Measurements from ENCODE around the gene LAMA5. TPM values are rescaled to one million over a fixed set of nuclear protein-coding genes. Genes with fewer than 3 reads are reported as not detected.

LAMA5 gene
- polyA plus RNA-seq, 3 donors = 158 to 190 (median 164) TPM

DNA sequence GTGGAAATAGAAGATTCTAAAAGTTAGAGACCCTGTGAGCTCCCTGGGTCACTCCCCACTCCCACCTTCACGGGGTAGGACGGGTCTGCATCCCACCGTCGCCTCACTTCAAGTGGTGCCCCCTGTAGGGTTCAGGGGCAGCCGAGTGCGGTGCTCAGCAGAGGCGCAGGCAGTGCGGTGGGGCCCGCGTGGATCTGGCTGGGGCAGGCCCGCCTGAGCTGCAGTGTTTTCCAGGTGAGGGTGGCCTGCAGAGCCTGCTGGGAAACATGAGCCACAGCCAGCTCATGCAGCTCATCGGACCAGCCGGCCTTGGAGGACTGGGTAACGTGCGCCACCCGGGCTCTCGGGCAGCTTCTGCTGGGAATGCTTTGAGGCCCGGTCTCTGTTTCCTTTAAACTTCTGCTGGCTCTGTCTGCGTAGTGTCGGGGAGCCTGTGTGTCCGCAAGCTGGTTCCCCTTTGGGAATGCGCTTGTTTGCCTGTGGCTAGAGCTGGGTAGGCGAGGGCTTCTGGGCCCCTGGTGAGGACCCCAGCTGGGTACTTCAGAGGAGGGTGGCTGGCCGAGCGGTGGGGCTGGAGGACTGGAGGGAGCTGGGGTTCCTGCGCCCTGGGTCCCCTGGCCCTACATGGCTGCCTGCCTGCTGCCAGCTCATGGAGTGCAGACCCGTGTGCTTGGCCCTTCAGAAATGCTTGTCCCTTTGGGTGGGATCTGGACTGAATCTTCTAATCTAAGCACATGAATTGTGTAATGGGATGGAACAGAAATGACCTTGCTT is 60.5 kb downstream of the LAMA5 start:
- no peak for DNase-seq

DNA sequence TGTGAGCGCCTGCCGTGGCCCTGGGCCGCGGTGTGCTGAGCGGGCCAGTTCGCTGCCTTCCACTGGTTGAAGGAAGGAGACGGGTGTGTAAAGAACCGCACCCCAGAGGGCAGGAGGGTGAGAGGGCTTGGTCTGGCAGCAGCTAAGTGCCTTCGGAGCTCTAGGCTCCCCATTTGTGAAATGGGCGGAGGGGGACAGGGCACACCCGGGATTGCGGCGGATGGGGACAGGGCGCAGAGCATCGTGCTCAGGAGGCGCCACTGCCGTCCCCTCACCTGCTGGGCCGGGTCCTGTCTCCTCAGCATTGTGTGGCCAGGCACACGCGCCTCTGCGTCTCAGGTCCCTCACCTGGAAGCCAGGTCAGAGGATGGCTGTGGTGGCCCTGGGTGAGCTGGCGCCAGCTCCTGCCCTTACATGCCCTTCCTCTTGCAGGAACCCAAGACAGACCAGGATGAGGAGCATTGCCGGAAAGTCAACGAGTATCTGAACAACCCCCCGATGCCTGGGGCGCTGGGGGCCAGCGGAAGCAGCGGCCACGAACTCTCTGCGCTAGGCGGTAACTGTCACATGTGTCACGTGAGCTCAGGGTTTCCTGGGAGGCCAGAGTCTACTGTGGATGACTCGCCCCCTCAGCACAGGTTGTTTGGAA is 61.2 kb downstream of the LAMA5 start:
- no peak for DNase-seq

DNA sequence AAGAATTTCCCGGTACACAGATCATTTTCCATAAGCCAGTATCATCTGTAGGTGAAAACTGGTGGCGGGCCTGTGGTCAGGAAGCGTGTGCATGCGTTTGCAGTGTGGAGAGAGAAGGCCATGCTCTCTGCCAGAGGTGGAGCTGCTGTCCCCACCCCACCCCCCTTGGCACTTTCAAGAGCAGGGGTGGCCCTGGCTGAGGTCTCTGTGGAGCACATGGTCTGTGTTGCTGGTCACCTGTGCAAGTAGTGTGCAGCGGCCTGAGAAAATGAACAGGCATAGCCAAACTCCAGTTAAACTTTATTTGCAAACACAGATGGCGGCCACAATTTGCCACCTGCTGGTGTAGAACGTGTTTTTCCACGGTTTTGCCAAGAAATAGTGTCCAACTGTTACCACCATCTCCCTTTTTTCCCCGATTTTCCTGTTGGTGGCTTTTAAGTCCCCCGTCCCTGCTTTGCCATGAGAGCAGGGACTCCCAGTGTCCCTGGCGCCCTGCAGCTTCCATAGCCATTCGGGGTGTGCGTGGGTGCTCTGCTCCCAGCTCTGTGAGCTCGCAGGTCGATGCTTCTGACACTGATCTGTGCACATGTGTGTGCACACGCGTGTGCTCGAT is 61.9 kb downstream of the LAMA5 start:
- DNase-seq = no peak

DNA sequence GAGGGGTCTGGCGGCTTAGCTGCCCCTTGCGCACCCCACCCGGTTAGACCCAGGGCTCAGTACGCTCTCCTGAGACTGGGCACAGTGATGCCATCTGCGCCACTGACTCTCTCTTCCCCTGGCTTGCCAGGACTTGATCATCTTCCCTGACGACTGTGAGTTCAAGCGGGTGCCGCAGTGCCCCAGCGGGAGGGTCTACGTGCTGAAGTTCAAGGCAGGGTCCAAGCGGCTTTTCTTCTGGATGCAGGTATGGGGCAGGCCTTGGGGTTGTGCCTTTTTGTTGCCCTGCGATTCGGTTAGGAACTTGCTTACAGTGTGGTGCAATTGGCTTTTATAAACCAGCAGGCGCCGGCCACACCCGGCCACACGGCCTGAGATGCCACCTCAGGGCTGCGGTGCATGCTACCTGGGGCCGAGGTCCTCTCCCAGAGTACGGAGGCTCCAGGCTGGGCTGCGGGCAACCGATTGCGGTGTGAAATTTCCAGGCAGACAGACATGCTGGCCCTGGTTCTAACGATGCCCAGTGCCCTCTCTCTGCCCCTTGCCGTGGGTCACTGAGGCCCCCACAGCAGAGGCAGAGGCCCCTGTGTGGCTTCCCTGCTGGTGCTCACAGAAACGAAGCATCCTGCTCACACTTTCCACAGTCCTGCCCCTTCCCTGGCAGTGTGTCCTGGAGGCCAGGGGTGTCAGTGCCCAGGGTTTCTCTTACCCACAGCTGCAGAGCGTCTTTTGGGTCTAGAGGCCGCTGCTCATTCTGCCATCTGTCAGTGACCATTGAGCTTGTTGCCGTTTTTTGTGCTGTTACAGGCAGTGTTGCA is 62.6 kb downstream of the LAMA5 start:
- no peak for DNase-seq

DNA sequence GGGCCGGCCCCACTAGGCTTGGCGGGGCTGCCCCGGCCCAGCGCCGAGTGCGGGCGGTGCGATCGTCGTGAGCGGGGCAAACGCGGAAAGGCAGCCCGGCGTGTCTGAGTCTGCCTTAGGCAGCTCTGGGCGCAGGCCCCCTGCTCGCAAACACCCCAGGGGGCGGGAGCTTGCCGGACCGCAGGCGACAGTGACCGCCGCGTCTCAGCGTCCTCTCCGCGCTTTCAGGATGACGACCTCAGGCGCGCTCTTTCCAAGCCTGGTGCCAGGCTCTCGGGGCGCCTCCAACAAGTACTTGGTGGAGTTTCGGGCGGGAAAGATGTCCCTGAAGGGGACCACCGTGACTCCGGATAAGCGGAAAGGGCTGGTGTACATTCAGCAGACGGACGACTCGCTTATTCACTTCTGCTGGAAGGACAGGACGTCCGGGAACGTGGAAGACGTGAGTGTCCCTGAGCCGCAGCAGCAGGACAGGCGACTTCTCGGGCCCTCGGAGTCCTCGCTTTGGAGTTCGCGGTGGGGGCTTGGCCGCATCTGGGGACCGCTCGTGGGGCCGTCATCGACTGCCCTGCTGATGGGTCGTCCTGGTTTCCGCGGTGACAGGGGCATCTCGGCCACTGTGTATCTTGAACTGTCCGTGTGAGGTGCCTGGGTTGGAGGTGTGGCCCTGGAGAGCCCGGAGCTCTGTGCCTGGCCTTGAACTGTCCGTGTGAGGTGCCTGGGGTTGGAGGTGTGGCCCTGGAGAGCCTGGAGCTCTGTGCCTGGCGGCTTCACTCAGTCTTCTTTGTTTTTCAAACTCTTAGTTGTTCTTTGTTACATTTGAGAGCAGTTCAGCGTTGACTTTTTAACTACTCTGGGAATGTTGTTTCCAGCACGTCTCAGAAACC is 63.5 kb downstream of the LAMA5 start:
- peak; percentile 4 for DNase-seq

DNA sequence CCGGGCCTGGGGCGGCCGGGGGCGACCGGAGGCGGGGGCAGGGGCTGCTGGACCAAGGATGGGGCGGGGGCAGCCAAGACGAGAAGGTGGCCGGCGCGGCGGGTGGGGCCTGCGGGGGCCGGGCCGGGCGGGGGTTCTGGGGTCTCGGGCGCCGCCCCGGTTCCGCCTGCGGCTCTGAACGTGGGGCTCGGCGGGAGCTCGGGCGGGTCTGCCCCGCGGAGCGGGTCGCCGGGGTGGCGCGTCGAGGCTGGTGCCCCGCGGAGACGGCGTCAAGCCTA is 64.1 kb downstream of the LAMA5 start:
- no peak for DNase-seq

DNA sequence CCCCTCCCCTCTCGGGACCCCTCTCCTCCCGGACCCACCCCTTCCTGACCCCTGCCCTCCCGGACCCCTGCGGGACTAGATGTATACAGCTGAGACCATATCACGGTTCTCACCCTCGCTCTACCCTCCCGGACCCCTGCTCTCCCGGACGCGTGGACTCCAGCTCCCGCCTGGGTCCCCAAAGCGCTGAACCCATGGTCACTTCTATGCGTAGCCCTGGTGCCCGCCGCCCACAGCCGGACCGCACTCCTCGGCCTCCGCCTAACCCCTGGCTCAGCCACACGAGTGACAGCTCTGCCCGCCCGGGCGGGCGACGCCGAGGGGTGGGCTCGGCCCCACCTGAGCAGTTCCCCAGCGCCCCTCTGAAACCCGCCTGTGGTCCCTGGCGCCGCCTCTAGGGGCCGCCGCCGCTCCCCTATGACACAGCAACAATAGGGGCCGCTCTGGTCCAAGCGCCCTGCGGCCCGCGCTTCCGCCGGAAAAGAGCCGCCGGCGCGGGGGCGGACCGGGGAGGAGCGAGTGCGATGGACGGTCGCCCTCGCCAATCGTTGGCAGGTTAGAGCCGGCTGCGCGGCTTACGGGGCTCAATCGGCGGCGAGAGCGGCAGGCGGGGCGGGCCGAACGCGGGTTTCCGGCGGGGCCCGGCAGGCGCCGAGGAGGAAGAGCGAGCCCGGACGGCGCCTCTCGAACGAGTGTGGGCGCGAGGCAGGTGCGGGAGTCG is 64.6 kb downstream of the LAMA5 start, which contains the start of gene ADRM1:
Gene ADRM1, plus strand, starts transcription at position 657 of the 721 bp plus-strand sequence. CDS start 572 bp downstream, outside the sequence.
- DNase-seq = peak; percentile 98

DNA sequence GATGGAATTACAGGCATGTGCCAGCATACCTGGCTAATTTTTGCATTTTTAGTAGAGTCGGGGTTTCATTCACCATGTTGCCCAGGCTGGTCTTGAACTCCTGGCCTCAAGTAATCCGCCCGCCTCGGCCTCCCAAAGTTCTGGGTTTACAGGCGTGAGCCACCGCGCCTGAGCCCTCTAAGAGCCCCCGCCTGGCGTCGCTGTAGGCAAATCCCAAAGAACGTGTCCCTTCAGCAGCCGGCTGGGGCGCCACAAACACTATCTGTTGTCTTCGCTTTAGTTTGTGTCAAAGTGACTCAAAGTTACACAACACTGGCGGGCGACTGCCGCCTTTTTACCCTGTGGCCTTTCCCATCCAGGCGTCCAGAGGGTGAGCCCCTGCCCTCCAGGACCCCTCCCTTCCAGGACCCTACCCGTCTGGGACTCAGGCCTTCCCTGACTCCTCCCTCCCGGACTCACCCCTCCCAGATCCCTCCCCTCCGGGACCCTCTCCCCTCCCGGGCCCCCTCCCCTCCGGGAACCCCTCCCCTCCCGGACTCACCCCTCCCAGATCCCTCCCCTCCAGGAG is 65.3 kb downstream of the LAMA5 start:
- peak; percentile 91 for DNase-seq

DNA sequence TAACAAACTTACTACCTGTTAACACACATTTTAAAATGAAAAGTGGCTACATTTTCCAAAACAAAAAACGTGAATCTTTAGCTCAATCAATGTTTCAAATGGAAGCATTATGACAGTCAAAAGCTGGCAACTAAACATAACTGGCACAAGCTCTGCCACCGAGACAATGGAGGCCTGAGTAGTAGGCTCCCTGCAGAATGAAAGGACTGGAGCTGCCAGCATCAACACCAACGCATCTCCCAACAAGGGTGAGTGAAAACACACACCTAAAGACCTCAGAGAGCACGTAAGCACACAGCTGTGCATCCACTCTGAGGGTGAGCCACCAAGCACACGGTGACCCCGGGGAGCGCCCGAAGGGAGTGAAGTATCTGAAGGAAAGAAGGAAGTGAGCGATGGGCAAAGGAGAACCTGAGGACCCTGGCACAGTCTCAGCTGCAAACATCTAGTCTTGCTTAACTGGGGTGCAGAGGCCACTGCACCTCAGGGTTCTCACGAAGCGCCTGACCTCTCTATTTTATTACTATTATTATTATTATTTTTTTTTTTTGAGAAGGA is 65.9 kb downstream of the LAMA5 start:
- DNase-seq = no peak

DNA sequence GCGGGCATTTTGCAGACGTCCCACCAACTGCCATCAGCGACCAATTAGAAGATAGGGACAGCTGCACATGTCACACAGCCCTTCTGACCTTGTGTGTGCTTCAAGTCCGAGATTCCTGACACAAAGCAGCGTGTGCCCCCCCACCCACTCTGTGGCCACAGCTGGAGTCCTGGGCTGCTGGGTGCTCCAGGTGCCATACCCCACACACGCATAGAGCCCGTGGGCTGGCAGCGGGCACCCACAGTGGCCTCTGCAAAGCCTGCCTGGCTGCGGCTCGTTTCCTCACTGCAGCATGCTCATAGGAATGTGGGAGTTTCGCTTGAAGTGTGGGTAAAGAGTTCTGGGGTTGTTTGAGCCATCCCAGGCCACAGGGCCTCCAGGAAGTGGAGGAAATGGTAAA is 66.8 kb downstream of the LAMA5 start:
- DNase-seq = no peak

DNA sequence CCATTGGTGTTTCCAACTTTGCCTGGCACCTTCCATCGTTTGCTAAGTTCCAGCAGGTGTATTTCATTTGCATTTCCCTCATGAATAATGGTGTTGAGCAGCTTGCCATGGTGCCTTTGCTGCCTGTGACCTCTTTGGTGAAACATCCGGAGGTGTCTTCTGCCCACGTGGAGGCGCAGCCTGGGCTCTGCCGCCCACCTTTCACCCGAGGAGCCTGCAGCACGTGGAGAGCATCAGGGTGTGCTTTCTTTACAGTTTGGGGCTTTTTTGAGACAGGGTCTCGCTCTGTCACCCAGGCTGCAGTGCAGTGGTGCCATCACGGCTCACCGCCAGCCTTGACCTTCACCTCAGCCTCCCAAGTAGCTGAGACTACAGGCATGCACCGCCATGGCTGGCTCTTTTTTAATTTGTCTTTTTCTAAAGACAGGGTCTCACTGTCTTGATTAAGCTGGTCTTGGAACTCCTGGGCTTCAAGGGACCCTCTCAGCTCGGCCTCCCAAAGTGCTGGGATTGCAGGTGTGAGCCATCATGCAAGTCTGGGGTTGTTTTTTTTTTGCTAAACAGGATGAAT is 67.4 kb downstream of the LAMA5 start:
- DNase-seq = no peak

DNA sequence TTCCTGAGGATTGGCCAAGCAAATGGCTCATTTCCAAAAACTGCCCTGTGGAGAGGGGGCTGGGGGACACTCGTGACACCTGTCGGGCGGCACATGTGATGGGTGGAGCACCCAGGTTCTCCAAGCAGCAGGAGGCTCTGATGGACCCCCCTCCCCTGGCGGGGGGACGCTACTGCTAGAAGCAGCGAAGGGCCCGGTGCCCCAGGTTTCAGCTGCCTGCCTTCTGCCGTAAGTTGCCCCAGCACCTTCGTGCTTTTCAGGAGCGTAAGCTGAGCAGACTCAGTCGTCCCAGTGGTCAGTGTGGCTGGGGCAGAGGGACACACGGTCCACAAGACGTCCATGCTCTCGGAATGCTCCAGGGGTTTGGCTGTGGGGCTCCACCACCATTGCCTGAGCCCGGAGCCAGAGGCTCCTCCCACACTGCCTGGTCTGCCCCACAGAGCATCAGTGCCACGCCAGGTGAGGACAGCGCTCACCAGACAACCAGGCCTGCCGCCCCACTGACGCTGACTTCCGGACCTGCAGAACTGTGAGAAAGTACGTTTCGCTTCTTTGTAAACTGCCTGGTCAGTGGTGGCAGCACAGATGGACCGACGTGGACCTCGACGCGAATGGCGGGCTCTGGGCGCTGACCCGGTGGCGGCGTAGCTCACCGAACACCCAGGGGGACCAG is 68.4 kb downstream of the LAMA5 start:
- DNase-seq = no peak

DNA sequence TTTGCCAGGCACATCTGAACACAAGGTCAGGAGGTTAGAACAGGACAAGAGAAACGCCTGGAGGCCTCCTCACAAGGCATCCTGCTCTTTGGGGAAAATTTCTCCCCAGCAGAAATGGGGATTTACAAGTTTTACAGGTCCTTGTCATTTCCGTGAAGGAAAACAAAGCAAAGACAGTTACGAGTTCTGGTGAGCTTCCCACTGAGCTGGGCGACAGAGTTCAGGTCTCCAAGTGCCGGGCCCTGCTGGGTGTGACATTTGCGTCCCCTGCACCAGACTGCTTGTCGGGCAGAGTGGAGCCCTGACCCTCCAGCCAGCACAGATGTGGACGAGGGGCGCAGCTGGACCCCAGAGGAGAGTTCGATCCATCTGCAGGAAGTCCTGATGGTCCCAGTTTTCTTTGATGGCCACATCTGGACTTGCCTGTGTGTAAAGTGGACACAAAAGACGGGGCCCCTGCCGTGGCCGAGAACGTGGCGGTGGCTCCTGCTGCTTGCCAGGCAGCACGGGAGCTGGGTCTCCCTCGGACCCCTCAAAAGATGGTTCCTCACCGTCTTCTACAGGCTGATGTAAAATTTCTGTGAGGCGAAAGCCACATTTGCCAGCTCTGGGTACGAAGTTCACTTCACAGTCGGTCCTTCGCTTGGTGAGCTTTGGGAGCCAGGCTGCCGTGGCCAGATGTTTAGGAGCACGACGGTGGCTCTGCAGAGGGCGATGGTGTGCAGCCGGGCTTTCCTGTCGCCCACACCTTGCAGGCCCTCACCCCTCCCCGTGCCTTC is 69.5 kb downstream of the LAMA5 start:
- no peak for DNase-seq

DNA sequence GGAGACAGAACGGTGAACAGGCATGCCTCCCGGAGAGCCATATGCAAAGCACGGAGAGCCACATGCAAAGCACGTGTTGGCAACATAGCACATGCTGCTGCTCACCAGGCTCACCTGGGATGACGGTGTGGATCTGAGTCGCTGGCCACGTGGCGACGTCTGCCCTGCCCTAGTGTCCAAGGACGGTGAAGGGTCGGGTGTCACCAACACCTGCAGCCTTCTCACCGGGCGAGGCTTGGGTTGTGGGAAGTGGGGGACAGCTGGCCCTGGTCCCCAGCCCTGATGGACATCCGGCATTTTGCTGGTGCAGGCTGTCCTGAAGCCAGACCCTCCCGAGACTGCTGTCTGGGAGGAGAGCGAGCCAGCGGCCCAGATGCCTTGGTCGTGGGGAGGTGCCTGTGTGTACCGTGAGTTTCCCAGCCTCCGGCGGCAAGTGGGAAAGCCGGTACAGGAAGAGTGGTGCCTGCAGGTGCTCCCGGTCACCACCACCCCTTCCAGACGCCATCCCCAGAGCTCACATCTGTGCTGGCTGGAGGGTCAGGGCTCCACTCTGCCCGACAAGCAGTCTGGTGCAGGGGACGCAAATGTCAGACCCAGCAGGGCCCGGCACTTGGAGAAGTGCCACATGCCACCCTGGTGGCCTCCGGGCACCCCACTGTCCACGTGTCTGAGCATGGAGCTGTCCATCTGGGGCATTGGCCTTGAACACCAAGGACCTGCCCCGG is 70.2 kb downstream of the LAMA5 start:
- DNase-seq = no peak

DNA sequence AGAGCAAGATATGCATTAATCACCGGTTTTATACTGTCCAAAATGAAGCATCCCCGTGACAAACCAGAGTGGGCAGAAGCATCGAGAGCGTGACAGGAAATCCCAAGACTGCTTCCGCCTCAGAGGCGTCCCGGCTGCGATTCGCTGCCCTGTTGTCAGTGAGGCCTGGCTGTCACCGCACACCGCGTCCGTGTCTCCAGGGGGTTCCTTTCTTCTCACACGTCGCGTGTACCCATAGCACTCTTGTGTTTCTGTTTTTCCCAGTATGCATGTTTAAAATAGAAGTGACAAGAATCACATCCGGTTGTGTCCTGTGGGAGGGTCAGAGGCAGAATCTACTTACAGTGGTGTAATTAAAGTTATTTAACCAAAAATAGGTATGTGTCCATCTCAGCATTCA is 72.6 kb downstream of the LAMA5 start:
- DNase-seq = no peak

DNA sequence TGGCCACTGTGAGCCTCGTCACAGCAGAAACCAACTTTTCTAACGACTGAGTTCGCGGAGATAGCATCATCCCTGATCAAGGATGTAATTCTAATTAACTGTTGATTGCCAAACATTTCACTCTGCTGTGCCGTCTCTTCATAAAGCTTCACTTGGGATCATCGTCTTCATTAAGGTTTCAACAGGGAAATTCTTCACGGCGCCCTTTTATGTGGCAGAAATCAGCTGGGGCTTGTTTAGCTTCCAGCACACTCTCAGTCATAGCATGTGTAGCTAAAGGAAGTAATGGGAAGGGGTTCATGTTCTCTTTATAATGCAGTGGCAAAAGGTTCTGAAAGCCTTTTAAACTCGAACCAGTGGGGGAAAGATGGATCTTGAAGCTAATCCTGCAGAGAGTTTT is 73.2 kb downstream of the LAMA5 start:
- no peak for DNase-seq

DNA sequence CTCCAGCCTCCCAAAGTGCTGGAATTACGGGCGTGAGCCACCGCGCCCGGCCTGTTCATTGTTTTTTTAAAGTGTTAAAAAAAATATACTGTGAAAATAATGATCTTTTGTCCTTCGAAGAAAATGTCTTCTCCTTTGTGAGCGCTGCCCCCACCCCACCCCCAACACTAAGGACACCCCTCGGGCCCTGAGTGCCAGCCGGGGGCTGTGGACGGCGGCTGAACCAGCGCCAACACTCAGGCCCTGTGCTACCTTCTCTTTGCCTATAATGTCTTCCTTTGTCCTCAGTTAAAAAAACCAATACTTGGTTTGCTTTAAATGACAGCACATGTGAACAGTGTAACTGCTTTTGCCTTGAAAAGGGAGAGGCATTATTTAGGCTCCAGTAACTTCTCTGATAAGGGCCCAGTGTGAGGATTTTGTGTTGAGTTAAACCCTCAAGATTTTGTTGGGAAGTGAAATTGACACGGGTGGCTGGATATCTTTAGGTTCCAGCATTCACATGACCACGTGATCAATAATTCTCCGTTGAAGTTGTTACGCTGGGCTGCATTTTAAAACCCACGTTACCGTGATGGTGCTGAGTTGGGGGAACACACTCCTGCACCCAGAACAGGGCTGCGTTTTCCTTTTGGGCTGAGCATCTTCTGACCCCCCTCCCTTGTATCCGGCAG is 73.9 kb downstream of the LAMA5 start:
- no peak for DNase-seq

Measured in renal pelvis (tissue), 4 donors.